Activated CD8-positive, alpha-beta memory T cell treated with anti-CD3 and anti-CD28 coated beads, Interleukin-2, amount 50 U/mL, for 4 hours (primary cell): ENCODE data around the gene UBXN7.
"Not testable (repeated sequence)": the region's sequence is repeated elsewhere in the genome, so short reads cannot be mapped to it uniquely, and the experiment has no call there.

Source experiments
- DNase-seq: peaks from one replicate; pipeline ENCODE4 v3.0.0-alpha.2; 2020

The UBXN7 gene

GRCh38 chr3:196432137-196432879, at the start of gene UBXN7:
Gene UBXN7 (minus strand): TSS chr3:196432427. CDS start chr3:196432399, 28 bp downstream.
- DNase-seq: peak; percentile 95

DNA sequence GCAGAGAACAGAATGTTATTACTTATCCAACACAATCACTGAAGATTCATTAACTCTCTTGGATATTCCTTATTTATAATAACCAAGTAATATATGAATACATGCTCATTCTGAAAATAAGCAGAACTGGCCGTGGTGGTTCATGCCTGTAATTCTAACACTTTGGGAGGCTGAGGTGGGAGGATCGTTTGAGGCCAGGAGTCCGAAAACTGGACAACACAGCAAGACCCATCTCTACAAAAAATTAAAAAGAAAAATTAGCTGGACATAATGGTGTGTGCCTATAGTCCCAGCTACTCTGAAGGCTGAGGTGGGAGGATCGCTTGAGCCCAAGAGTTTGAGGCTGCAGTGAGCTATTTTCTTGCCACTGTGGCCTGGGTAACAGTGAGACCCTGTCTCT, 45.5 kb upstream of the UBXN7 start:
- DNase-seq: no peak

DNA sequence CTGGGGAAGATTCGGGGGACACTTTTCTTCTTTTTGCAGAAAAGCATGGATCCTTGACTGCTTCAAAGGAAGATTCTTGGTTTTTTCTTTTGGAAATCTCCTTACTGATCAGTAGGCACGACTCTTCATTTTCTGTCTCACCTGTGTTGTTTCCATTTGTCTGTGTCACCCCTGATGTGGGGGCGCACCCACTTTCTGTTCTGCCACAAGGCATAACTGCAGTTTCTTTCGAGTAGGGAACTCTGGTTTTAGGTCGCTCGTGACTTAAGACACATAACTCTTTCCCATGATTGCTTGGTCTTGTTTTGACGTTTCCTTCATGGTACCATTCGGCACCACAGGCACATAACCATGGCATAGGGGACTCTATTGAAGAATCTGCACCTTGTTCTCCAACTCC, 40.1 kb upstream of the UBXN7 start:
- DNase-seq: no peak

DNA sequence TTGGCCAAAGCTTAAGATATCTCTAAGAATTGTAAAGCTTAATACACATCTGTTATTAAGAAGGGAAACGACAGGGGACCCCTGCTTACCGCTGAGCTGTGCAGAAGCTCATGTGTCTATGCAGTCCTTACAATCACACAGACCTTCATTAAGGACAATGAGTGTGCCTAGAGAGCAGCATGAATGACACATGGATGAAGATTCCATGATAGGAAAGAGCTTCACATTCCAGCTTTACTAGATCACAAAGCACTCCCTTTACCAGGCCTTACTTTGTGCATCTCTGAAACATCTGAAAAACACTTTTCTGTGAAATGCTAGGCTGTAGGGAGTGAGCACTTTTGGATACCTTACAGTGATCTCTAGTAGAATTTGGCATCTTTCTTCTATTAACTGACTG, 39.3 kb upstream of the UBXN7 start:
- no peak for DNase-seq

DNA sequence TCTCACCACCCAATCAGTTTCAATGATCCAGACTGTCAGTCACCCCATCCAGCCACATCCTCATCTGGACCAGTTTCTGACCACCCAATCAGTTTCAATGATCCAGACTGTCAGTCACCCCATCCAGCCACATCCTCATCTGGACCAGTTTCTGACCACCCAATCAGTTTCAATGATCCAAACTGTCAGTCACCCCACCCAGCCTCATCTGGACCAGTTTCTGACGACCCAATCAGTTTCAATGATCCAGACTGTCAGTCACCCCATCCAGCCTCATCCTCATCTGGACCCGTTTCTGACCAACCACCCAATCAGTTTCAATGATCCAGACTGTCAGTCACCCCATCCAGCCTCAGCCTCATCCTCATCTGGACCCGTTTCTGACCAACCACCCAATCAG, 38.0 kb upstream of the UBXN7 start:
- not testable (repeated sequence) for DNase-seq

DNA sequence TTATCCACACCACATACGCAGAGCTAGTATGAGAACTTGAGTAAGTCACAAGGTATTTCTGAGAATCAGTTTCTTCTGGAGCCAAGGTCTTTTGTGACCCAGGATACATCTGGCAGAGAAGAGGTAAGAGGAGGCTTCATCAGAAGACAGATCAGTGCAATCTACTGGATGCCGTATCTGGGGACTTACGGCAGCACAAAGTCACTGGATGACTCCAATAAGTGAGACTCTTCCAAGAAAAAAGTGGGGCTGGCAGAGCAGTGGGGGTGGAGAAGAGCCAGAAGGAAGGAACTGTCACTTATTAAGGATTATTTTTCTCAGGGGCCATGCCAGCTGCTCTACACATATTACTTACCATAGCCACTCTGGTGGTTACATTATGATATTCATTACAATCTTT, 31.6 kb upstream of the UBXN7 start:
- no peak for DNase-seq

GRCh38 chr3:196463478-196463756, 31.2 kb upstream of the UBXN7 start:
- no peak for DNase-seq

DNA sequence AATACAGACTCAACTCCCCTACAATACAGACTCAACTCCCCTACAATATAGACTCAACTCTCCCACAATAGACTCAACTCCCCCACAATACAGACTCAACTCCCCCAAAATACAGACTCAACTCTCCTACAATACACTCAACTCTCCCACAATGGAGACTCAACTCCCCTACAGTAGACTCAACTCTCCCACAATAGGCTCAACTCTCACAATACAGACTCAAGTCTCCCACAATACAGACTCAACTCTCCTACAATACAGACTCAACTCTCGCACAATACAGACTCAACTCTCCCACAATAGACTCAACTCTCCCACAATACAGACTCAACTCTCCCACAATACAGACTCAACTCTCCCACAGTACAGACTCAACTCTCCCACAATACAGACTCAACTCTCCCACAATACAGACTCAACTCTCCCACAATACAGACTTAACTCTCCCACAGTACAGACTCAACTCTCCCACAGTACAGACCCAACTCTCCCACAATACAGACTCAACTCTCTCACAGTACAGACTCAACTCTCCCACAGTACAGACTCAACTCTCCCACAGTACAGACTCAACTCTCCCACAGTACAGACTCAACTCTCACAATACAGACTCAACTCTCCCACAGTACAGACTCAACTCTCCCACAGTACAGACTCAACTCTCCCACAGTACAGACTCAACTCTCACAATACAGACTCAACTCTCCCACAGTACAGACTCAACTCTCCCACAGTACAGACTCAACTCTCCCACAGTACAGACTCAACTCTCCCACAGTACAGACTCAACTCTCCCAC, 30.7 kb upstream of the UBXN7 start:
- DNase-seq: not testable (repeated sequence)

- DNase-seq: no peak
Measured at GRCh38 chr3:196458063-196458462, 25.8 kb upstream of the UBXN7 start.

GRCh38 chr3:196457470-196457869, 25.2 kb upstream of the UBXN7 start:
- DNase-seq: not testable (repeated sequence)

DNA sequence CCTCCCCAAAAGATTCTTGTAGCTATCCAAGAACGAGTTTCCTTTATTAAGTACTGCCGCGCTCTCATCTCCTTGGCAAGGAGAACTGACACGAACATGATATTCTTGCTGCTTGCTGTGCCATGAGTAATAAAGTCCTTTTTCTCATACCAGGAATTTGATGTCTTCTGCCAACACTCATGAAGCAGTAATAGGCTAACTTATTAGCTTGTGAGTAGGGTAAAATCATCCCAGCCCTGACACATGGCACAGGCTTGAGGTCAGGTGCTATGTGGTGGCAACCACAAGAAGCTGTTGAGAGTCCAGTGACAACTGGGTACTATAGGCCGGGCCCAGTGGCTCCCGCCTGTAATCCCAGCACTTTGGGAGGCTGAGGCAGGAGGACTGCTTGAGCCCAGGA, 22.7 kb upstream of the UBXN7 start:
- no peak for DNase-seq

DNA sequence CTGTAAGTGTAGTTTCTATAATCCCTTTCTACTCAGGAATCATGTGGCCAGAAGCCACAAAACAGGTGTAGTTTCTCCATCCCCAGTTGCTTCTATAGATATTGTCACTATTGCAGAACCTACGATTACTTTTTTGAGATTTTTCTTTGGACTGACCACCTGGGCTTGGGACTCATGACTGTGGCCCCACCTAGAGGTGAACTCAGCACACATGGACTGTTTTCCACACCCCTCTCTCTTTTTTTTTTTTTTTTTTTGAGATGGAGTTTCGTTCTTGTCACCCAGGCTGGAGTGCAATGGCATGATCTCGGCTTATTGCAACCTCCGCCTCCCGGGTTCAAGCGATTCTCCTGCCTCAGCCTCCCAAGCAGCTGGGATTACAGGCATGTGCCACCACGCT, 13.2 kb upstream of the UBXN7 start:
- DNase-seq: not testable (repeated sequence)

DNA sequence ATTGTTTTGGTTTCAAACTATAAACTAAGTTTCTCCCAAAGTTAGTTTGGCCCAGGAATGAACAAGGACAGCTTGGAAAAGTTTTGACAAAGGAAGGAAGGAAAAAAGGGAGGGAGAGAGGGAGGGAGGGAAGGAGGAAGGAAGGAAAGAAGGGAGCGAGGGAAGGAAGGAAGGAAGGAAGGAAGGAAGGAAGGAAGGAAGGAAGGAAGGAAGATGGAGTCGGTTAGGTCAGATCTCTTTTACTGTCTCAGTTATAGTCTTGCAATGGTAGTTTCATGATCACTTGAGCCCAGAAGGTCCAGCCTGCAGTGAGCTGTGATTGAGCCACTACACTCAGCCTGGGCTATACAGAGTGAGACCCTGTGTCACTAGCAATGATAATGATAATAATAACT, 12.3 kb upstream of the UBXN7 start:
- DNase-seq: no peak

DNA sequence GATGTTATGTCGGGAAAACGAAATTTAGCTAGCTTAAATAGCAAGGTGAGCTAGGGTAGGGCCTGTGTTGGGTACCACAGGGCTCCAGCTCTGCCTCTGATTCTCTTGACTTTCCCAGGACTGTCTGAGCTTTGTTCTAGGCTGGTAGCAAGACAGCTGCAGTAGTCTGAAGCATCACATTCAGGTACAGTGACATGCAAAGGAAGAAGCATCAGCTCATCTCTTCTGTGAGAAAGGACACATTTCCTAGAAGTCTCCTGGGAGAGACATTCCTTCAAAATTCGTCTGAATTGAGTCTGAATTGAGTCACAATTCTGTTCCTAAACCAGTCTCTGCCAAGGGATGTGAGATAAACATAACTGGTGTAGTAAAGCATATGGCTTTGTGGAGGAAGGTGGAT, 8.5 kb upstream of the UBXN7 start:
- no peak for DNase-seq

- no peak for DNase-seq
Measured at GRCh38 chr3:196440041-196440537, 7.9 kb upstream of the UBXN7 start.

DNA sequence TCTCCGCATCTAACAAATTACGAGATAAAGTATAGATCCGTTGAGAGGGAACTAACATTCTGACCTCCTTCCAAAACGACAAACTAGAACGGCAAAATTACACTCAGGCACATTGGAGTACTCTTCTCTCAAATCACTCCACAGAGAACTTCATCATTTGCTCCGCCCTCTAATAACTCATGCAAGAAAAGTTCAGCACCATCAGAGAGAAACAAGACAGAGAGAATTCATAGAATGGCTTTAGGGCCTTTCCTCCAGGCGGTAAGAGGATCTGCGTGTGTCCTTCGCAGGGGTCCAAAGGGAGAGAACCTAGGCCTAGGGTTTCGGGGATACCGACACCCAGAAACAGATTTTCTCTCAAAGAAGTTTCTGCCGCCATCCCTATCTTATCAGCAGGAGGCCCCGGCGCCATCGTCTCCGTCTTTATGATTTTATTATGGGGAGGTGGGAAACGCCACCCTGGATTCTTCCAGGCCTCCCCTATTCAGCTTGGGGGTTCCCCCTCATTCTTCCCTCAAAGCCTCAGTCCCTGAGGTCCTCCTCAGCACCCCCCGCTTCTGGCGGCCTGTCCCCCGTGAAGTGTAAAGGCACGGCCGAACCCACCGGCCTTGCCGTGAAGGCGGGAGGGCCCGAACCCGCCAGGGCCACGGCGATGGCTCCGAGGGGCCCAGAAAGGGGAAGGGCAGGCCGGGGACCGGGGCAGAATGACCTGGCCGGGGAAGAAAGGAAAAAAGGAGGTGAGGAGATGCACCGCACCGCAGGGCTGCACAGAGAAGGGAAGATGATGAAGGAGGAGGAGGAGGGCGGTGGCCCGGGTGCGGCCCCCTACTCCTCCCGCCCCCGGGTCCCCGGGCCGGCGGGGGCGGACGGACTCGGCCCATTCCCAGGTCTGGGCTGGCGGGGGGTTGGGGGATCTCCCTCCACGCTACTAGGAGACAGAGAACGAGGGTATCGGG, 768 bp downstream of the UBXN7 start:
- peak; percentile 26 for DNase-seq

GRCh38 chr3:196428041-196428440, 4.2 kb downstream of the UBXN7 start:
- no peak for DNase-seq

DNA sequence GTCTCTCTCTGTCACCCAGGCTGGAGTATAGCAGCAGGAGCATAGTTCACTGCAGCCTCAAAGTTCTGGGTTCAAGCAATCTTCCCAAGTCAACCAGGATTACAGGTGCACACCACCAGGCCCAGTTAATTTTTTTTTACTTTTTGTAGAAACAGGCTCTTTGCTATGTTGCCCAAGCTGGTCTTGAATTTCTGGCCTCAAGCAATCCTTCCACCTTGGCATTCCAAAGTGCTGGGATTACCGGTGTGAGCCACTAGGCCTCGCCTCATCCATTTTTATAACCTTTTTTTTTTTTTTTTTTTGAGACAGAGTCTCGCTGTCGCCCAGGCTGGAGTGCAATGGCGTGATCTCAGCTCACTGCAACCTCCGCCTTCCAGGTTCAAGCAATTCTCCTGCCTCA, 7.8 kb downstream of the UBXN7 start:
- DNase-seq: not testable (repeated sequence)

- no peak for DNase-seq
Measured at GRCh38 chr3:196423044-196423781, 9.0 kb downstream of the UBXN7 start.

- not testable (repeated sequence) for DNase-seq
Measured at GRCh38 chr3:196421668-196422067, 10.6 kb downstream of the UBXN7 start.

GRCh38 chr3:196419386-196419785, 12.8 kb downstream of the UBXN7 start:
- DNase-seq: no peak

DNA sequence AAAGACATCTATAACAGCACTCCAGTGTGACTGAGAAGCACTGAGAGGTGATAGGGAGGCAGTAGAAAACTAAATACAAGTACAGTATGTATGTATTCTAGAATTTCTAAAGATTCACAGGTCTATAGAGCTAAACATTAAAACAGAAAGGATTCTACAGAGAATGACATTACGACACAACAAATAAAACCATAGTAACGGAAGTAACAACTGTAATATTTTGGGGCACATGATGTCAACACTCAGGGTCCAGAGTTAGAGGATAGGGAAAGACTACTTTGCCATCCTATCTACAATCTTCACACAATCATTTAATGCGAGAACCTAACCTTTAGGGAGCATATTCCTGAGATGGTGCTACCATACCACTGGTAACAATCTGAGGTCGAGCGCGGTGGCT, 13.6 kb downstream of the UBXN7 start:
- no peak for DNase-seq

DNA sequence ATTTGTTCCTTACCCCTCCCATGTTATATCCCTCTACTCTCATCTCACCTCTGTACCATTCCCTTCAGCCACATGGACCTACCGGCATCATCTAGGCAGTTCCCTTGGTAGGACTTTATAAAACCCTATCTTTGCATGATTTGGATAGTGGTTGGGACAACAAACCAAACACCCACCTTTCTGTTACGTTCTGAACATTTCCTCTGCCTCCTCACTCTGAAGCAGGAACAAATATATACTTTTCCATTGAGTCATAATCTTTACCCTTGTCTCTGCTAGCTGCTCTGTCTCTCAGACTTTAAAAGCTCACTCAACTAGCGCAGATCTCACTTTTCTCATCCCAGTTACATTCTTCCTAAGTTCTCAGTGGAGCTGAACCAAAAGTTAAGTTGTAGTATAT, 17.8 kb downstream of the UBXN7 start:
- no peak for DNase-seq
